ENCODE measurements around the gene KCNJ6. TPM values are rescaled to one million over a fixed set of nuclear protein-coding genes. Genes with fewer than 3 reads are reported as not detected.

The KCNJ6 gene
- total and polyA plus RNA-seq, 2 of the 8 experiments (the other 6 are each of a cell fraction or from before 2014, with no cell fraction given), result 0.51 to 1.2 TPM

DNA sequence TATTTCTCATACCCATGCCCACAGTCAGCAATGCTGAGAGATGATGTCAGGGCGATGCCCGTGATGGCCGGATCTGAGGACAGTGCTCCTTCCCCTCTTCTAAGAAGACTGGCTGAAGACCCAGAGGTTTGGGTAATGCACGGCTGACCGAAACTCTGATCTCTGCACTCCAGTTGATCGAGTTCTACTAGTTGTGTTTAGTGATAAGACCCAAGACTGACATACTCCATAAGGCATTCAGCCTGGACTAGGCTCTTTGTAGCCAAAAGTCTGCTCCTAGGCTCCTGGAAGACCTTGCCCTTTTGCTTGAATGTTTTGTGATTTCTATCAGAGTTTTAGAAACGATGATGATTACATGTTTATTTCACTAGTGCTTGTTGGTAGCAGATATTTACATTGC, 298.2 kb downstream of the KCNJ6 start (continued):
- no peak for TF ChIP-seq CBX8 (IDR thresholded peaks at IDR 0.05; ENCODE audit: borderline replicate concordance, low read depth, low read length)
